Upper lobe of left lung (tissue), 4 donors: Measurements from ENCODE around the gene BANP.

Source experiments
- EP300 ChIP-seq, 4 donors: sonication (generic); formaldehyde crosslinking; IDR thresholded peaks; one replicate each; pipeline ENCODE4 v1.5.1; 2017; ENCODE audit warnings: antibody characterized with exemption in 4 of 4, control low read depth in 2 of 4
- POLR2A ChIP-seq, 4 donors: fragments of 450-650 bp; IDR thresholded peaks; one replicate each; pipeline ENCODE4 v1.5.1; 2016 to 2017; ENCODE audit warnings: antibody characterized with exemption in 4 of 4, mild to moderate bottlenecking in 2 of 4
- POLR2AphosphoS5 ChIP-seq, 2 donors: sonication (generic); formaldehyde crosslinking; IDR thresholded peaks; one replicate each; pipeline ENCODE4 v1.5.1; 2017; ENCODE audit warnings: antibody characterized with exemption in 2 of 2
- TF ChIP-seq, protein P1 (sequence below), 6 experiments: fragments of 450-650 bp in 4 of 6; fragments of 200-600 bp in 2 of 6; sonication (generic) in 2 of 6; IDR thresholded peaks; one replicate each; pipeline ENCODE4 v1.5.1; 2016 to 2019; ENCODE audit warnings: antibody characterized with exemption in 6 of 6

DNA sequence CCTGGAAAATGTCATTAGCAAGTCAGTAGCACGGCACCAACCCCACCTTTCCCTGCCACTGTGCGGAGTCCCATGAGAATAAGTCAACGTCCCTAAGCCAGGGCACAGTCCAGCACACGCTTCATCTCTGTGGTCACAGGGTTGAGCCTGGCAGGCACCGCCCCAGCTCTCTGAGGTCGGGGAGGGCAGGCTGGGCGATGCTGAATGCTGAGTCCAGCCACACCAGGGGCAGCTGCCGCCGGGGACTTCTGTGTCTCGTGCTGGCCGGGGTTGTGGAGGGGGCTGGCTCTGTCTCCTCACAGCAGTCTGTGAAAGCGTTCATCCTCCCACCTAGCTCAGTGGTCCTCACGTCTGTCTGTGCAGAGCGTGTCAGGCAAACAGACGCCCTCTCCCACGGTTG, 53.2 kb downstream of the BANP start:
- TF ChIP-seq, protein P1, sequence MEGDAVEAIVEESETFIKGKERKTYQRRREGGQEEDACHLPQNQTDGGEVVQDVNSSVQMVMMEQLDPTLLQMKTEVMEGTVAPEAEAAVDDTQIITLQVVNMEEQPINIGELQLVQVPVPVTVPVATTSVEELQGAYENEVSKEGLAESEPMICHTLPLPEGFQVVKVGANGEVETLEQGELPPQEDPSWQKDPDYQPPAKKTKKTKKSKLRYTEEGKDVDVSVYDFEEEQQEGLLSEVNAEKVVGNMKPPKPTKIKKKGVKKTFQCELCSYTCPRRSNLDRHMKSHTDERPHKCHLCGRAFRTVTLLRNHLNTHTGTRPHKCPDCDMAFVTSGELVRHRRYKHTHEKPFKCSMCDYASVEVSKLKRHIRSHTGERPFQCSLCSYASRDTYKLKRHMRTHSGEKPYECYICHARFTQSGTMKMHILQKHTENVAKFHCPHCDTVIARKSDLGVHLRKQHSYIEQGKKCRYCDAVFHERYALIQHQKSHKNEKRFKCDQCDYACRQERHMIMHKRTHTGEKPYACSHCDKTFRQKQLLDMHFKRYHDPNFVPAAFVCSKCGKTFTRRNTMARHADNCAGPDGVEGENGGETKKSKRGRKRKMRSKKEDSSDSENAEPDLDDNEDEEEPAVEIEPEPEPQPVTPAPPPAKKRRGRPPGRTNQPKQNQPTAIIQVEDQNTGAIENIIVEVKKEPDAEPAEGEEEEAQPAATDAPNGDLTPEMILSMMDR (IDR thresholded peaks at IDR 0.05), result no peak
- TF ChIP-seq POLR2A (IDR thresholded peaks at IDR 0.05) (no peak), POLR2AphosphoS5 (IDR thresholded peaks at IDR 0.05) (no peak), EP300 (IDR thresholded peaks at IDR 0.05) (no peak)
